IMR-90 (cell line): Measurements from ENCODE around the gene PLB1. TPM values are rescaled to one million over a fixed set of nuclear protein-coding genes. Genes with fewer than 3 reads are reported as not detected.

Experiments used
- ATAC-seq: fragments of 200-7000 bp; cut with Tn5 transposase; 2 replicates; pipeline ENCODE4 v1.9.1; 2020; ENCODE audit warnings: low read depth, mild to moderate bottlenecking, moderate library complexity
- BruUV-seq: library from RNA; stranded (reverse); fragments of 400-500 nt; replicated peaks from 2 replicates; lab custom pipeline; 2021; lab: Mats Ljungman, UMichigan
- CTCF ChIA-PET: fragments of 300-600 bp; formaldehyde crosslinking; extraction: SDS; loops from one replicate; lab custom pipeline; 2021; ENCODE audit warnings: antibody characterized with exemption; lab: Yijun Ruan, JAX
- POLR2A ChIA-PET: fragments of 300-600 bp; sonication (Branson Sonifier 250); formaldehyde crosslinking; loops from one replicate; lab custom pipeline; 2022; ENCODE audit warnings: antibody characterized with exemption; ENCODE audit not compliant: unreplicated experiment; lab: Charles Lee
- DNase-seq: peaks from one replicate; pipeline ENCODE4 v3.0.0; 2013
- H2AFZ ChIP-seq: replicated peaks from 2 replicates; pipeline ENCODE3; 2013; ENCODE audit warnings: low read length, mild to moderate bottlenecking; ENCODE audit not compliant: poor library complexity
- H2AK5ac ChIP-seq: 2 replicates; pipeline ENCODE4 v1.6.1; 2013; ENCODE audit warnings: low read depth, low read length, inconsistent platforms
- H2AK9ac ChIP-seq: replicated peaks from 2 replicates; pipeline ENCODE3; 2013; ENCODE audit warnings: mild to moderate bottlenecking, low read depth, low read length, moderate library complexity; ENCODE audit not compliant: poor library complexity
- H2BK120ac ChIP-seq: 2 replicates; pipeline ENCODE4 v1.6.1; 2013; ENCODE audit warnings: low read depth, low read length, inconsistent platforms
- H2BK15ac ChIP-seq: 3 replicates; pipeline ENCODE4 v1.6.1; 2013; ENCODE audit warnings: low read depth, low read length, inconsistent platforms
- H2BK20ac ChIP-seq: 2 replicates; pipeline ENCODE4 v1.6.1; 2013; ENCODE audit warnings: low read depth, mild to moderate bottlenecking, inconsistent platforms, low read length, moderate library complexity
- H2BK5ac ChIP-seq: 2 replicates; pipeline ENCODE4 v1.6.1; 2013; ENCODE audit warnings: mild to moderate bottlenecking, low read depth, low read length, inconsistent platforms; ENCODE audit not compliant: poor library complexity, severe bottlenecking
- H3K14ac ChIP-seq: replicated peaks from 2 replicates; pipeline ENCODE4 v1.6.1; 2013; ENCODE audit warnings: low read depth, low read length, inconsistent platforms
- H3K18ac ChIP-seq: 2 replicates; pipeline ENCODE4 v1.6.1; 2013; ENCODE audit warnings: low read depth, low read length, control low read depth
- H3K23ac ChIP-seq: 2 replicates; pipeline ENCODE4 v1.6.1; 2013; ENCODE audit warnings: low read depth, low read length, inconsistent platforms
- H3K27ac ChIP-seq: 2 replicates; pipeline ENCODE4 v1.5.1; 2013; ENCODE audit warnings: mild to moderate bottlenecking, control low read depth, low read length; ENCODE audit not compliant: insufficient read depth
- H3K27me3 ChIP-seq: 2 replicates; pipeline ENCODE4 v1.6.1; 2013; ENCODE audit warnings: low read length; ENCODE audit not compliant: control insufficient read depth, insufficient read depth
- H3K36me3 ChIP-seq: 2 replicates; pipeline ENCODE4 v1.6.1; 2013; ENCODE audit warnings: low read length, mixed read lengths; ENCODE audit not compliant: control insufficient read depth, insufficient read depth
- H3K4ac ChIP-seq: 2 replicates; pipeline ENCODE4 v1.6.1; 2013; ENCODE audit warnings: low read depth, low read length, inconsistent platforms
- H3K4me1 ChIP-seq: 2 replicates; pipeline ENCODE4 v1.6.1; 2013; ENCODE audit warnings: low read length, mixed read lengths; ENCODE audit not compliant: control insufficient read depth, insufficient read depth
- H3K4me2 ChIP-seq: 2 replicates; pipeline ENCODE4 v1.6.1; 2013; ENCODE audit warnings: low read depth, mild to moderate bottlenecking, control low read depth, low read length, moderate library complexity
- H3K4me3 ChIP-seq: 2 replicates; pipeline ENCODE4 v1.5.1; 2013; ENCODE audit warnings: low read depth, mild to moderate bottlenecking, control low read depth, low read length, moderate library complexity; ENCODE audit not compliant: insufficient read depth
- H3K56ac ChIP-seq: 2 replicates; pipeline ENCODE4 v1.6.1; 2013; ENCODE audit warnings: low read length, inconsistent platforms; ENCODE audit not compliant: insufficient read depth; ENCODE audit errors: extremely low read depth
- H3K79me1 ChIP-seq, 2 experiments: 2 replicates each; pipeline ENCODE4 v1.6.1; 2013; ENCODE audit warnings: low read length in 2 of 2, inconsistent platforms in 1 of 2, low read depth in 1 of 2
- H3K9ac ChIP-seq: 2 replicates; pipeline ENCODE4 v1.6.1; 2013; ENCODE audit warnings: low read depth, low read length, control low read depth
- H3K9me1 ChIP-seq: 2 replicates; pipeline ENCODE4 v1.6.1; 2013; ENCODE audit warnings: low read length, inconsistent platforms; ENCODE audit not compliant: insufficient read depth
- H3K9me3 ChIP-seq: 2 replicates; pipeline ENCODE4 v1.6.1; 2013; ENCODE audit warnings: low read length; ENCODE audit not compliant: control insufficient read depth, insufficient read depth
- H4K20me1 ChIP-seq: 2 replicates; pipeline ENCODE4 v1.6.1; 2013; ENCODE audit warnings: low read length, inconsistent platforms; ENCODE audit not compliant: insufficient read depth
- H4K5ac ChIP-seq: 2 replicates; pipeline ENCODE4 v1.6.1; 2013; ENCODE audit warnings: mild to moderate bottlenecking, low read depth, low read length, control low read depth
- H4K8ac ChIP-seq, 2 experiments: 2 replicates each; pipeline ENCODE4 v1.6.1; 2013; ENCODE audit warnings: low read depth in 2 of 2, low read length in 2 of 2, control low read depth in 1 of 2, inconsistent platforms in 1 of 2
- H4K91ac ChIP-seq: 2 replicates; pipeline ENCODE4 v1.6.1; 2013; ENCODE audit warnings: low read depth, low read length, inconsistent platforms; ENCODE audit not compliant: insufficient read depth
- BHLHE40 ChIP-seq: fragments of 150-350 bp; IDR thresholded peaks from 2 replicates; pipeline ENCODE4 v1.6.1; 2016; ENCODE audit warnings: mild to moderate bottlenecking, low read depth, low read length
- CEBPB ChIP-seq: IDR thresholded peaks from 2 replicates; pipeline ENCODE4 v1.6.1; 2012; ENCODE audit warnings: low read depth, low read length, improper control_type of control experiment
- CHD1 ChIP-seq: IDR thresholded peaks from 2 replicates; pipeline ENCODE4 v1.6.1; 2012; ENCODE audit warnings: low read depth, low read length, improper control_type of control experiment
- FOS ChIP-seq: fragments of 150-350 bp; IDR thresholded peaks from 2 replicates; pipeline ENCODE4 v1.6.1; 2016; ENCODE audit warnings: low read depth, low read length
- MAFK ChIP-seq: IDR thresholded peaks from 2 replicates; pipeline ENCODE4 v1.6.1; 2012; ENCODE audit warnings: low read depth, low read length, improper control_type of control experiment
- MAZ ChIP-seq: IDR thresholded peaks from 2 replicates; pipeline ENCODE4 v1.6.1; 2012; ENCODE audit warnings: low read depth, mild to moderate bottlenecking, low read length, improper control_type of control experiment, moderate library complexity, borderline replicate concordance
- MXI1 ChIP-seq: IDR thresholded peaks from 2 replicates; pipeline ENCODE4 v1.6.1; 2012; ENCODE audit warnings: low read depth, mild to moderate bottlenecking, low read length, moderate library complexity, borderline replicate concordance
- NFE2L2 ChIP-seq: fragments of 150-350 bp; IDR thresholded peaks from 2 replicates; pipeline ENCODE4 v1.6.1; 2016; ENCODE audit warnings: low read depth, mild to moderate bottlenecking, low read length
- POLR2A ChIP-seq: IDR thresholded peaks from 2 replicates; pipeline ENCODE4 v1.6.1; 2012; ENCODE audit warnings: mild to moderate bottlenecking, low read depth, low read length
- RAD21 ChIP-seq: IDR thresholded peaks from 2 replicates; pipeline ENCODE4 v1.6.1; 2012; ENCODE audit warnings: low read length, improper control_type of control experiment
- RCOR1 ChIP-seq: IDR thresholded peaks from 2 replicates; pipeline ENCODE4 v1.6.1; 2012; ENCODE audit warnings: mild to moderate bottlenecking, low read length, improper control_type of control experiment; ENCODE audit not compliant: insufficient replicate concordance
- RFX5 ChIP-seq: IDR thresholded peaks from 2 replicates; pipeline ENCODE4 v1.8.0; 2012; ENCODE audit warnings: low read depth, mild to moderate bottlenecking, low read length, moderate library complexity
- SMC3 ChIP-seq: fragments of 150-350 bp; IDR thresholded peaks from 2 replicates; pipeline ENCODE4 v1.6.1; 2016; ENCODE audit warnings: low read depth, mild to moderate bottlenecking, antibody characterized with exemption, low read length, moderate library complexity
- WGBS, 2 experiments: methylation state at CpG; one replicate each; pipeline versions ENCODE4 v1.1.5 to v1.1.7; 2013; ENCODE audit warnings: missing lambda C conversion rate in 2 of 2; ENCODE audit not compliant: insufficient read length in 1 of 2; ENCODE audit errors: extremely low coverage in 2 of 2; 5-methylcytosine and 5-hydroxymethylcytosine counted together
- dilution Hi-C: fragments of 300-500 bp; cut with HindIII; formaldehyde crosslinking; loops from one replicate; pipeline ENCODE4 v1.14.3; 2018; ENCODE audit warnings: low sequenced_read_pairs; ENCODE audit not compliant: unreplicated experiment
- in situ Hi-C: fragments of 300-500 bp; cut with MboI; formaldehyde crosslinking; loops from 3 replicates; pipeline ENCODE4 v1.14.3; 2019; ENCODE audit warnings: low sequenced_read_pairs, inconsistent platforms, mixed read lengths
- intact Hi-C: fragments of 100-400 bp; cut with micrococcal nuclease; formaldehyde crosslinking; loops from 2 replicates; pipeline ENCODE4 v1.10.0; 2022
- polyA plus RNA-seq, 3 experiments: library from polyadenylated mRNA; depleted of rRNA; stranded (reverse); fragments of >200 nt; gene quantifications; 2 replicates each; pipeline ENCODE4 v1.2.3, GENCODE V29; 2012; ENCODE audit warnings: low replicate concordance in 1 of 3
- total RNA-seq: library from RNA; depleted of rRNA; stranded (reverse); fragments of >200 nt; gene quantifications from 2 replicates; pipeline ENCODE4 v1.2.3, GENCODE V29; 2012
- TF ChIP-seq, protein P1 (sequence below): conservative IDR thresholded peaks from 2 replicates; pipeline ENCODE4 v1.5.1; 2012; ENCODE audit warnings: mild to moderate bottlenecking, low read depth, low read length, improper control_type of control experiment
- TF ChIP-seq, protein P2 (sequence below): fragments of 150-350 bp; IDR thresholded peaks from 2 replicates; pipeline ENCODE4 v1.6.1; 2016; ENCODE audit warnings: low read depth, mild to moderate bottlenecking, low read length, moderate library complexity, borderline replicate concordance
- TF ChIP-seq, protein P3 (sequence below): fragments of 150-350 bp; IDR thresholded peaks from 2 replicates; pipeline ENCODE4 v1.6.1; 2017; ENCODE audit warnings: mild to moderate bottlenecking, antibody characterized with exemption, low read length, low read depth

Gene PLB1
- total and polyA plus RNA-seq, 2 of the 4 experiments (the other 2 are of a cell fraction) = 0.74 to 0.90 TPM

DNA sequence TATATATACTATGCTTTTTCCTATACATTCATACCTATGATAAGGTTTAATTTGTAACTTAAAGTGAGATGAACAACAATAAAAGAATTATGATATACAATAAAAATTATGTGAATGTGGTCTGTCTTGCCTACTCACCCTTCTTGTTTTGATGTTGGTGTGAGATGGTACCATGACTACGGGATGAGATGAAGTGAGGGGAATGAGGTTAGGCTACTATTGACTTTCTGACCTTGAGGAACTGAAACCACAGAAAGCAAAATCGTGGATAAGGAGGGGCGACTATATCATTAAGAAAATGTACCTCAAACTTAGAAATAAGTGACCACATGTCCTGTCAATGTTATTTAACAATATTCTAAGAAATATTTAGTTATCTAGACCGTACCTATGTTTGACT is 151.8 kb downstream of the PLB1 start:
- no peak overlapping the region for H3K9ac ChIP-seq
- H3K27me3 ChIP-seq = no peaks in the 10 kb centered on the region
- dilution Hi-C loops (no loop called here), in situ Hi-C loops (no loop called here), intact Hi-C loops (no loop called here)
- H2BK20ac ChIP-seq = no peak overlapping the region; the same call in 1 of the 2 replicates
- H4K20me1 ChIP-seq = no peaks in the 10 kb centered on the region
- no peak overlapping the region for H3K27ac ChIP-seq
- no peak overlapping the region for H3K4ac ChIP-seq
- TF ChIP-seq RCOR1 (no peak), FOS (no peak), MXI1 (no peak), SMC3 (no peak), MAFK (no peak), MAZ (no peak), CHD1 (no peak), RAD21 (no peak), NFE2L2 (no peak), BHLHE40 (no peak), CEBPB (no peak), RFX5 (no peak), POLR2A (no peak)
- TF ChIP-seq, protein P1, sequence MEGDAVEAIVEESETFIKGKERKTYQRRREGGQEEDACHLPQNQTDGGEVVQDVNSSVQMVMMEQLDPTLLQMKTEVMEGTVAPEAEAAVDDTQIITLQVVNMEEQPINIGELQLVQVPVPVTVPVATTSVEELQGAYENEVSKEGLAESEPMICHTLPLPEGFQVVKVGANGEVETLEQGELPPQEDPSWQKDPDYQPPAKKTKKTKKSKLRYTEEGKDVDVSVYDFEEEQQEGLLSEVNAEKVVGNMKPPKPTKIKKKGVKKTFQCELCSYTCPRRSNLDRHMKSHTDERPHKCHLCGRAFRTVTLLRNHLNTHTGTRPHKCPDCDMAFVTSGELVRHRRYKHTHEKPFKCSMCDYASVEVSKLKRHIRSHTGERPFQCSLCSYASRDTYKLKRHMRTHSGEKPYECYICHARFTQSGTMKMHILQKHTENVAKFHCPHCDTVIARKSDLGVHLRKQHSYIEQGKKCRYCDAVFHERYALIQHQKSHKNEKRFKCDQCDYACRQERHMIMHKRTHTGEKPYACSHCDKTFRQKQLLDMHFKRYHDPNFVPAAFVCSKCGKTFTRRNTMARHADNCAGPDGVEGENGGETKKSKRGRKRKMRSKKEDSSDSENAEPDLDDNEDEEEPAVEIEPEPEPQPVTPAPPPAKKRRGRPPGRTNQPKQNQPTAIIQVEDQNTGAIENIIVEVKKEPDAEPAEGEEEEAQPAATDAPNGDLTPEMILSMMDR = no peak
- TF ChIP-seq, protein P2, sequence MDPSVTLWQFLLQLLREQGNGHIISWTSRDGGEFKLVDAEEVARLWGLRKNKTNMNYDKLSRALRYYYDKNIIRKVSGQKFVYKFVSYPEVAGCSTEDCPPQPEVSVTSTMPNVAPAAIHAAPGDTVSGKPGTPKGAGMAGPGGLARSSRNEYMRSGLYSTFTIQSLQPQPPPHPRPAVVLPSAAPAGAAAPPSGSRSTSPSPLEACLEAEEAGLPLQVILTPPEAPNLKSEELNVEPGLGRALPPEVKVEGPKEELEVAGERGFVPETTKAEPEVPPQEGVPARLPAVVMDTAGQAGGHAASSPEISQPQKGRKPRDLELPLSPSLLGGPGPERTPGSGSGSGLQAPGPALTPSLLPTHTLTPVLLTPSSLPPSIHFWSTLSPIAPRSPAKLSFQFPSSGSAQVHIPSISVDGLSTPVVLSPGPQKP = no peak
- TF ChIP-seq, protein P3, sequence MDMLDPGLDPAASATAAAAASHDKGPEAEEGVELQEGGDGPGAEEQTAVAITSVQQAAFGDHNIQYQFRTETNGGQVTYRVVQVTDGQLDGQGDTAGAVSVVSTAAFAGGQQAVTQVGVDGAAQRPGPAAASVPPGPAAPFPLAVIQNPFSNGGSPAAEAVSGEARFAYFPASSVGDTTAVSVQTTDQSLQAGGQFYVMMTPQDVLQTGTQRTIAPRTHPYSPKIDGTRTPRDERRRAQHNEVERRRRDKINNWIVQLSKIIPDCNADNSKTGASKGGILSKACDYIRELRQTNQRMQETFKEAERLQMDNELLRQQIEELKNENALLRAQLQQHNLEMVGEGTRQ = no peak
- WGBS, 2 experiments = no CpG with 5 or more reads among the region's 4 CpGs
- no peak overlapping the region for H4K8ac ChIP-seq
- H3K9me1 ChIP-seq = peaks cover 16% of the 10 kb centered on the region; the same call in 1 of the 2 replicates
- no peak overlapping the region for H3K56ac ChIP-seq
- H2AK9ac ChIP-seq = no peak overlapping the region
- no peak overlapping the region for H3K4me3 ChIP-seq
- H4K5ac ChIP-seq = no peak overlapping the region
- no peaks in the 10 kb centered on the region for H3K9me3 ChIP-seq
- no peak overlapping the region for H2AFZ ChIP-seq
- POLR2A ChIA-PET = no interaction called here
- CTCF ChIA-PET = no interaction called here
- DNase-seq (no peak), ATAC-seq (no peak)
- BruUV-seq = no TSS peak
- H2BK5ac ChIP-seq = no peak overlapping the region
- H3K79me1 ChIP-seq = no peaks in the 10 kb centered on the region
- H3K36me3 ChIP-seq = no peaks in the 10 kb centered on the region
- H3K23ac ChIP-seq = no peak overlapping the region
- H4K91ac ChIP-seq = no peak overlapping the region
- no peak overlapping the region for H3K14ac ChIP-seq
- H2BK120ac ChIP-seq = no peak overlapping the region
- H3K4me2 ChIP-seq = no peak overlapping the region
- no peak overlapping the region; the same call in 2 of the 3 replicates for H2BK15ac ChIP-seq
- no peak overlapping the region for H2AK5ac ChIP-seq
- H3K18ac ChIP-seq = no peak overlapping the region
- peaks cover 13% of the 10 kb centered on the region for H3K4me1 ChIP-seq
